ENCODE results near the gene NFKB1.
"Not testable (repeated sequence)": the region's sequence is repeated elsewhere in the genome, so short reads cannot be mapped to it uniquely, and the experiment has no call there.

NFKB1 gene, protein sequence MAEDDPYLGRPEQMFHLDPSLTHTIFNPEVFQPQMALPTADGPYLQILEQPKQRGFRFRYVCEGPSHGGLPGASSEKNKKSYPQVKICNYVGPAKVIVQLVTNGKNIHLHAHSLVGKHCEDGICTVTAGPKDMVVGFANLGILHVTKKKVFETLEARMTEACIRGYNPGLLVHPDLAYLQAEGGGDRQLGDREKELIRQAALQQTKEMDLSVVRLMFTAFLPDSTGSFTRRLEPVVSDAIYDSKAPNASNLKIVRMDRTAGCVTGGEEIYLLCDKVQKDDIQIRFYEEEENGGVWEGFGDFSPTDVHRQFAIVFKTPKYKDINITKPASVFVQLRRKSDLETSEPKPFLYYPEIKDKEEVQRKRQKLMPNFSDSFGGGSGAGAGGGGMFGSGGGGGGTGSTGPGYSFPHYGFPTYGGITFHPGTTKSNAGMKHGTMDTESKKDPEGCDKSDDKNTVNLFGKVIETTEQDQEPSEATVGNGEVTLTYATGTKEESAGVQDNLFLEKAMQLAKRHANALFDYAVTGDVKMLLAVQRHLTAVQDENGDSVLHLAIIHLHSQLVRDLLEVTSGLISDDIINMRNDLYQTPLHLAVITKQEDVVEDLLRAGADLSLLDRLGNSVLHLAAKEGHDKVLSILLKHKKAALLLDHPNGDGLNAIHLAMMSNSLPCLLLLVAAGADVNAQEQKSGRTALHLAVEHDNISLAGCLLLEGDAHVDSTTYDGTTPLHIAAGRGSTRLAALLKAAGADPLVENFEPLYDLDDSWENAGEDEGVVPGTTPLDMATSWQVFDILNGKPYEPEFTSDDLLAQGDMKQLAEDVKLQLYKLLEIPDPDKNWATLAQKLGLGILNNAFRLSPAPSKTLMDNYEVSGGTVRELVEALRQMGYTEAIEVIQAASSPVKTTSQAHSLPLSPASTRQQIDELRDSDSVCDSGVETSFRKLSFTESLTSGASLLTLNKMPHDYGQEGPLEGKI

DNA sequence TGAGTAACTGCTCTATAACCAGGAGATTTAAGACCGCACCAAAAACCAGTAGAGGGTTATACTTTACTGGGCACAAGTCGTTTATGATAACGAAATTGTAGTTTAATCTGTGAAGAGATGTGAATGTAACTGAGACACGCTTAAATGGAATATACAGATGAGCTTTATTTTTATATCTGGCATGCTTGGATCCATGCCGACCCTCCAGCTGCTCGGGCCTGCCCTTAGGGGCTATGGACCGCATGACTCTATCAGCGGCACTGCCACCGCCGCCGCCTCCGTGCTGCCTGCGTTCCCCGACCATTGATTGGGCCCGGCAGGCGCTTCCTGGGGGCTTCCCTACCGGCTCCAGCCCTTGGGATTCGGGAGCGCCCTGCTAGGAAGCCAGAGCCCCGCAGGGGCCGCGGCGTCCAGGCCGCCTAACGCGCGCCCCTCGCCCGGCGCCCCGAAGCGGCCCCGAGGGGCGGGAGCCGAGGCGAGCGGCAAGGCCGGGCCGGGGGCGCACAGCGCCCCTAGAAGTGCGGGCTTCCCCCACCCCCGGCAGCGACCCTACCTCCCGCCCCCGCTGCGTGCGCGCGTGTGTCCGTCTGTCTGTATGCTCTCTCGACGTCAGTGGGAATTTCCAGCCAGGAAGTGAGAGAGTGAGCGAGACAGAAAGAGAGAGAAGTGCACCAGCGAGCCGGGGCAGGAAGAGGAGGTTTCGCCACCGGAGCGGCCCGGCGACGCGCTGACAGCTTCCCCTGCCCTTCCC is at the start of gene NFKB1:
TSS of gene NFKB1 (plus strand) at position 664 of the 751 bp plus-strand sequence. CDS start 24,160 bp downstream, outside the sequence.
- peak; percentile 89 to 90 for DNase-seq

DNA sequence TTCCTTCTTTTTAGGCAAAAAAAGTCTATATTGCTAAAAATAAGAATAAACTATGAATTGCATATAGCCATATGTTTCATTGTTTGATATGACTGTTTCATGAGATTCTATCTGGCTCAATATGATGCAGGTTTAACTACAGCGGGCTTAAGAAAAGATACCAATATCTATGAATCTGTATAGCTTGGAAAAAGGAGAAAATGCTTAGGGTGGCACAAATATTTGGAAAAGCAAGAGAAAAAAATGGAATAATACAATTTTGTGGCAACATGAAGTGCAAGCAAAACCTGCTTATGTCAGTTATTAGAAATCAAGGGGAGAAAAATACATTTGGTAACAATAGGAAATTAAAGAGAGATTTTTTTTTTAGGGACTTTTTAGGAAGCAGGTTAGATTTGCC is 48.3 kb upstream of the NFKB1 start:
- no peak for DNase-seq

DNA sequence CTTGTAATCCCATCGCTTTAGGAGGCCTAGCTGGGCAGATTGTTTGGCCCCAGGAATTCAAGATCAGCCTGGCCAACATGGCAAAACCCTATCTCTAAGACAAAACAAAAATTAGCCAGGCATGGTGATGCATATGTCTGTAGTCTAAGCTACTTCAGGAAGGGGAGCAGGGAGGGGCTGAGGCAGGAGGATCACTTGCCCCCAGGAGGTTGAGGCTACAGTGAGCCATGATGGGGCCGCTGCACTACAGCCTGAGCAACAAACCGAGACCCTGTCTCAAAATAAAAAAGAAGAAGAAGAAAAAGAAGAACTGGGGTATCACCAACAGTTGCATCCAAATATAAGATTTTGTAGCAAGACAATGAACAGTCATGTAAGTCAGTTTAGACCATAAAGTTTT is 47.3 kb upstream of the NFKB1 start:
- DNase-seq, result no peak

DNA sequence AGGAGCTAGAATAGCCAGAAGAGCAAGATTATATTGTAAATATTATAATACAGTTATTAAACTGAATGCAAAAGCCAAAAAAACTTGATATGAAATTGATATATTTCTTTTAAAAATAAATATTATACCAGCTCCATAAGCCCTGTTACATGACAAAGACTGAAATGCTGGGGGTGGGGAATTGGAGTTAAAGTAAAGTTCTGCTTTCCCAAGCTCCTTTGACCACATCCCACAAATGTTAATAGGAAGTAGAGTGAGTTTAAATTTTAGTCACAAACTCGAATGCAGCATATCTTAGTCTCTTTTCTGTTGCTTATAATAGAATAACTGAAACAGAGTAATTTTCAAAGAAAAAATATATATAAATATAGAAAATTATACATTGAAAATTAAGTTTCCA is 46.9 kb upstream of the NFKB1 start:
- no peak for DNase-seq

DNA sequence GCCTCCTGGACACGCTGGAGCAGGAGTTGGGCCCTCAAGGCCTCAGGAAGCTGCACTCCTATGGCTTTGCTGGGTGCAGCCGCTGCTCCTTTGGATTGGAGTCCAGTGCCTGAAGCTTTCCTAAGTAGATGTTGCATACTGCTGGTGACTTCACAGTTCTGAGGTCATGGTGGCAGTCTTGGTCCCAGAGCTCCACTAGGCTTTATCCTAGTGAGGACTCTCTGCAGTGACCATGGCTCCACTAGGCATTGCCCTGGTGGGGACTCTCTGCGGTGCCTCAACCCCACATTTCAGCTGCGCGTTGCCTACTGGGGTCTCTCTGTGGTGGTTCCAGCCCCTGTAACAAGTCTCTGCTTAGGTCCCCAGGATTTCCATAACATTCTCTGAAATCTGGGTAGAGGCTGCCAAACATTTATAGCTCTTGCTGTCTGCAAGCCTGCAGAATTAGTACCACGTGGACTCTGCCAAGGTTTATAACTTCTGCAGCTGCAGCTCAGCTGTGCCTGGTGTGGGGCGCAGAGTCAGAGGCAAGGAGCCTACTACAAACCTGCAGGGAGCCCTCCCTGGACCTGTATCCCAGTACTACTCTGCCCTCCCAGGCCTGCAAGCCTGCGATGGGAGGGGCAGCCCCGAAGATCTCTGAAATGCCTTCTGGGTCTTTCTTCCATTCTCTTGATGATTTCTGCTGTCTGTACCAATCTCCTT is 46.0 kb upstream of the NFKB1 start:
- no peak for DNase-seq

DNA sequence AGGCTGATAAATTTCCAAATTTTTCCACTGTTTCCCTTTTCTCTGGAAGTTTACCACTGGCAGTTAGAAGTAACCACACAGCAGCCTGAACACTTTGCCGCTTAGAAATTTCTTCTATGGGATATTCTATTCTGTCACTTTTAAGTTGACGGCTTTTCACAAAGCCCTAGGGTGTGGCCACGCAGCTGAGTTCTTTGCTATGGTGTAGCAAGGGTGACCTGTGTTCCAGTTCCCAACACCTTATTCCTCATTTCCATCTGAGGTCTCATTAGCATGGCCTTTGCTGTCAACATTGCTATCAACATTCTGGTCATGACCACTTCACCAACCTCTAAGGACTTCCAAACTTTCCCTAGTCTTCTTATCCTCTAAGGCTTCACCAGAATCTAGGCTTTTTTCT is 45.4 kb upstream of the NFKB1 start:
- DNase-seq, result no peak

DNA sequence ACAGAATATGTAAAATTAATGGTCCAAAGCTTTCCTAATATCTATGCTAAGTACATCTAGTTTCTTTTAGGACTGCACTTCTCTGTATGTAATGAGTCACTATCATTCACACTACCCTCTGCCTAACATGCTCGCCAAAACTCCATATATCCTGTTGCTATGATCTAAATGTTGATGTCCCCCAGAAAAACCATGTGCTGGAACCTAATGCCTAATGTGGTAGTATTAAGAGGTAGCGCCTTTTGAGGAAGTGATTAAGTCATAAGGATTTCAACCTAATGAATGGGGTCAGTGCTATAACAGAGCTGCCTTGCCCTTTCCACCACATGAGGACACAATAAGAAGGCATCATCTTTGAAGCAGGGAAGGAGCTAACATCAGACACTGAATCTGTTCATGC is 34.9 kb upstream of the NFKB1 start:
- no peak for DNase-seq

DNA sequence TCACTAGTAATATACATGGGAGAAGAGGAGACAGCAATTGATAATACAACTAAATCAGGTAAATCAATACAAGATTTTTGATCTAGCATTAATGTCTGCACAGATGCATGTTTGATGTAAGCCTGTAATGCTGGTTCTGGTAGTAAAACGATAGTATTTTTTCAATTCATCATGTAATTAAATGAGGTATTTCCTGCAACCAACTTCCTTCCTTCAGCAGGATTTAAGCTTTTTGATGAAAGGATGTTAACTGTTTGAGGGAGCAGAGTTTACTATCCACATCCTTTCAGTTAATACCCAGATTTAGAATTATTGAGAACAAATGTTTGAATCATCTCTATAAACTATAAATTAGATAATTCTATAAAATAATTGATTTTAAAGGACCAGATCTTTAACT is 31.4 kb upstream of the NFKB1 start:
- no peak for DNase-seq

DNA sequence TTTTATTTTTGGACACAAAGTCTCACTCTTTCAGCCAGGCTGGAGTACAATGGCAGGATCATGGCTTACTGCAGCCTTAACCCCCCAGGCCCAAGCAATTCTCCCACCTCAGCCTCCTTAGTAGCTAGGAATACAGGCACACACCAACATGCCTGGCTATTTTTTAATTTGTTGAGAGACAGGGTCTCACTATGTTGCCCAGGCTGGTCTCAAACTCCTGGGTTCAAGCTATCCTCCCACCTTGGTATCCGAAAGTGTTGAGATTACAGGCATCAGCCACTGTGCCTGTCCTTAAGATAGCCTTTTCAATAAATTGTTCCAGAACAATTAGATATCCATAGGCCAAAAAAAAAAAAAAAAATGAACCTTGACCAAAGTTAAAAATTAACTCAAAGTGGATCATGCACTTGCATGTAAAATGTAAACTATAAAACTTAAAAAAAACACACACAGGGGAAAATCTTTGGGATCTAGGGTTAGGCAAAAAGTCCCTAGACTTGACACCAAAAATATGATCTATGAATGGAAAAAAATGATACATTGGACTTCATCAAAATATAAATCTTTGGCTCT is 28.6 kb upstream of the NFKB1 start:
- DNase-seq, result no peak

DNA sequence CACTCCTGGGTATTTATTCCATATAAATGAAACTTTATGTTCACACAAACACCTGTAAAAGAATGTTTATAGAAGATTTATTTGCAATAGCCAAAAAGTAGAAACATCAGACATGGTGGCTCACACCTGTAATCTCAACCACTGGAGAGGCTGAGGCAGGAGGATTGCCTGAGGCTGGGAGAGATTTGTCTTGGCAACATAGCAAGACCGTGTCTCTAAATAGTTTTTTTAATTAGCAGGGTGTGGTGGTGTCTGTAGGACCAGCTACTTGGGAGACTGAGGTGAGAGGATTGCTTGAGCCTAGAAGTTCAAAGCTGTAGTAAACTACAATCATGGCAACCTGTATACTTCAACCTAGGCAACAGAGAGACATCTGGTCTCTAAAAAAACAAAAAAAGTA is 27.7 kb upstream of the NFKB1 start:
- DNase-seq, result no peak

DNA sequence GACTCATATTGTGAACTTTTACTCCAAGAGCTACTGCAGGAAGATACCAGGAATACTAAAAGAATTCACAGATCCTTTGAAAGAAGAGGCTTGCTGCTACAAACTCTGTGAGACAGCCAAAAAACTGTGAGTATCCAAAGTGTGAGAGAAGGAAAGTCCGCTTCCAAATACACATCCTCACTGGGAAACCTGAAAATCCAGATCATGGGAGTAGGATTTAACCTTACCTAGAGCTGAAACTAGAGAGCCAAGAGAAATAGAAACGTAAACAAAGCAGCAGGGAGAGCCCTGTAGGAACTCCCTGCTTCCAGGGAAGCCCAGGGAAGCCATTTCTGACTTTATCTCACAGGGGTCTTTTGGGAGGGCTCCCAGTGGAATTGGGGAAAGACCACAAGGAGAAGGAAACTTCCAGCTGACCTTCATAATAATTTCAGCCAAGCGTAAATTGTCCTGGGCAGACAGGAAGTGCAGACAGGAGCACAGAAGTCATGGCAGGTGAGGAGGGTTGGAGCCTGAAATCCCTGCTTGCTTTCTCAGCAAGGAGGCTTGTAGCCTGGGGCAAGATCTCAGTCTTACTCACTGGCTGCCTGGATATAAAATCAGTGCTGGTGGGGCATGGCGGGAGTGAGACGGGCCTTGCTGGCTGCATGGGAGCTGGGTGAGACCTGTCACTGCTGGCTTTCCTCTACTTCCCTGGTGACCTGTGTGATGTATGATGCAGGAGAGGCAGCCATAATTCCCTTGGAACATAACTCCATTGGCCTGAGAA is 26.2 kb upstream of the NFKB1 start:
- DNase-seq, result no peak

DNA sequence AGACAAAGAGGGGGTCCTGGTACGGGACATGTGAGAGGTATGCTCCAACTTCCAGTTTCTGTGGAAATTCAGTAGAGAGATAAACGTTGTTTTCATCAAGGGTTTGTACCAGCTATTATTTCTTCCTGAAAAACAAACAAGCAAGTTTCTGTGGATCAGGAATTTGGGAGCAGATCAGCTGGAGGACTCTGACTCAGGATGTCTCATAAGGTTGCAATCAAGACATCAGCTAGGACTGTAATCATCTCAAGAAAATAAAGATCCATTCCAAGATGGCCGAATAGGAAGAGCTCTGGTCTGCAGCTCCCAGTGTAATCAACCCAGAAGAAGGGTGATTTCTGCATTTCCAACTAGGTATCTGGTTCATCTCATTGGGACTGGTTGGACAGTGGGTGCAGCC is 23.5 kb upstream of the NFKB1 start:
- no peak for DNase-seq

DNA sequence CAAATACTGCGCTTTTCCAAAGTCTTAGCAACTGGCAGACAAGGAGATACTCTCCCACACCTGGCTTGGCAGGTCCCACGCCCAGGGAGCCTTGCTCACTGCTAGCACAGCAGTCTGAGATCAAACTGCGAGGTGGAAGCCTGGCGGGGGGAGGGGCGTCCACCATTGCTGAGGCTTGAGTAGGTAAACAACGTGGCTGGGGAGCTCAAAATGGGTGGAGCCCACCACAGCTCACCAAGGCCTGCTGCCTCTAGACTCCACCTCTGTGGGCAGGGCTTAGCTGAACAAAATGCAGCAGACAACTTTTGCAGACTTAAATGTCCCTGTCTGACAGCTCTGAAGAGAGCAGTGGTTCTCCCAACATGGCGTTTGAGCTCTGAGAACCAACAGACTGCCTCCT is 23.0 kb upstream of the NFKB1 start:
- DNase-seq, result no peak

DNA sequence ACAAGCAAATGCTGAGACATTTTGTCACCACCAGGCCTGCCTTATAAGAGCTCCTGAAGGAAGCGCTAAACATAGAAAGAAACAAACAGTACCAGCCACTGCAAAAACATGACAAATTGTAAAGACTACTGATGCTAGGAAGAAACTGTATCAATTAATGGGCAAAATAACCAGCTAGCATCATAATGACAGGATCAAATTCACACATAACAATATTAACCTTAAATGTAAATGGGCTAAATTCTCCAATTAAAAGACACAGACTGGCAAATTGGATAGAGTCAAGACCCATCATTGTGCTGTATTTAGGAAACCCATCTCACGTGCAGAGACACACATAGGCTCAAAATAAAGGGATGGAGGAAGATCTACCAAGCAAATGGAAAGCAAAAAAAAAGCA is 21.3 kb upstream of the NFKB1 start:
- DNase-seq, result not testable (repeated sequence)

DNA sequence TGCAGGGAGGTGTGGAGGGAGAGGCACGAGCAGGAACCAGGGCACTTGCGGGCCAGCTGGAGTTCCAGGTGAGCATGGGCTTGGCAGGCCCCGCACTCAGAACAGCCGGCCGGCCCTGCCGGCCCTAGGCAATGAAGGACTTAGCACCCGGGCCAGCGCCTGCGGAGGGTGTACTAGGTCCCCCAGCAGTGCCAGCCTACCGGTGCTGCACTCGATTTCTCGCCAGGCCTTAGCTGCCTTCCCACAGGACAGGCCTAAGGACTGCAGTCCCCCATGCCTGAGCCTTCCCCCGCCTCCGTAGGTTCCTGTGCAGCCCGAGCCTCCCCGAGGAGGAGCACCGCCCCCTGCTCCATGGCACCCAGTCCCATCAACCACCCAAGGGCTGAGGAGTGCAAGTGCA is 18.0 kb upstream of the NFKB1 start:
- DNase-seq, result no peak

DNA sequence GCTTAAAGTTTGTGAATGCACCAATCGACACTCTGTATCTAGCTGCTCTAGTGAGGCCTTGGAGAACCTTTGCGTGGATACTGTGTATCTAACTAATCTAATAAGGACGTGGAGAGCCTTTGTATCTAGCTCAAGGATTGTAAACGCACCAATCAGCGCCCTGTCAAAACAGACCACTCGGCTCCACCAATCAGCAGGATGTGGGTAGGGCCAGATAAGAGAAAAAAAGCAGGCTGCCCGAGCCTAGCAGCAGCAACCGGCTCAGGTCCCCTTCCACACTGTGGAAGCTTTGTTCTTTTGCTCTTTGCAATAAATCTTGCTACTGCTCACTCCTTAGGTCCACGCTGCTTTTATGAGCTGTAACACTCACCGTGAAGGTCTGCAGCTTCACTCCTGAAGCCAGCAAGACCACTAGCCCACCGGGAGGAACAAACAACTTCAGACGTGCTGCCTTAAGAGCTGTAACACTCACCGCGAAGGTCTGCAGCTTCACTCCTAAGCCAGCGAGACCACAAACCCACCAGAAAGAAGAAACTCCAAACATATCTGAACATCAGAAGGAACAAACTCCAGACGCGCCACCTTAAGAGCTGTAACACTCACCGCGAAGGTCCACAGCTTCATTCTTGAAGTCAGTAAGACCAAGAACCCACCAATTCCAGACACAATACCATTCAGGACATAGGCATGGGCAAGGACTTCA is 17.0 kb upstream of the NFKB1 start:
- DNase-seq, result not testable (repeated sequence)

DNA sequence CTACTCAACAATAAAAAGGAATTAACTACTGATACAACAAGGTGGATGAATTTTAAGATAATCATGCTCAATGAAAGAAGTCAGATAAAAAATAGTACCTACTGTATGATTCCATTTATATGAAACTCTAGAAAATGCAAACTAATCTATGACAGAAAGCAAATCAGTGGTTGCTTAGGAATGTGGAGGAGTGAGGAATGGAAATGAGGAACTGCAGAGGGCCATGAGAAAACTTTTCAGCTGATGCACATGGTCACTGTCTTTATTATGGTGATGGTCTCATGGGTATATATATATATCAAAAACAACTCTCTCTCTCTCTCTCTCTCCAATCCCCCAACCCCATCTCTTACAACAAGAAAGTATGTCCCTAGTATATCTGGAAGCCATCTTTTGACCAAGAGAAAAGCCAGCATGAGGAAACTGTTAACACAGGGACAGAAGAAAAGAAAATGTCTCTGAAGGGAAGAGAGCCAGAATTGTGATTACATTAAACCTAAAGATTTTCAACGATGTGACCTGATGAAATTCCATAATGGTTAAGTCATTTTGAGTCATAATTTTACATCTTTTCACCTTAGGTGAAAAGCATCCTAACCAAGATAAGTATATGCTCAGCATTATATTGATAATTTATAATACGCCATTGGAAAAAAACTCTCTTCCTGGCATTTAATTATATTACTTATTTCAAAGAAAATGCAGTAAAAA is 8.5 kb upstream of the NFKB1 start:
- DNase-seq, result no peak

DNA sequence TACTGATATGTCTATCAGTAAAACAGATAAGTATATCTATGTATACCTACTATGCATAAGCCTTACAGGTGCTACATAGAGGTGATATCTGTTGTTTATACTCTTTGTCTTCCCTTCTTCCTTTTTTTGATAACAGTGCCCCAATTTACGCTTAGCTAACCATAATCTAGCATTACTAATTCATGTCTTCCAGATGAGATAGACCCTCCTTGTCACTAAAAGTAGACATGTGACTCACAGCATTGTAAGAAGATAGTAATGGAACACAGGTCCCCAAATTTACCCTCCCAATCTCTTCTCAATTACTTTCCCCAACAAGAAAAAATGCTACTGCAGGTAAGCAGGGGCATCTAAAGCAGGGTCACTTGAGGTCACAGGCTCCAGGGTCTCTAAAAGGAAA is 7.9 kb upstream of the NFKB1 start:
- DNase-seq, result no peak

DNA sequence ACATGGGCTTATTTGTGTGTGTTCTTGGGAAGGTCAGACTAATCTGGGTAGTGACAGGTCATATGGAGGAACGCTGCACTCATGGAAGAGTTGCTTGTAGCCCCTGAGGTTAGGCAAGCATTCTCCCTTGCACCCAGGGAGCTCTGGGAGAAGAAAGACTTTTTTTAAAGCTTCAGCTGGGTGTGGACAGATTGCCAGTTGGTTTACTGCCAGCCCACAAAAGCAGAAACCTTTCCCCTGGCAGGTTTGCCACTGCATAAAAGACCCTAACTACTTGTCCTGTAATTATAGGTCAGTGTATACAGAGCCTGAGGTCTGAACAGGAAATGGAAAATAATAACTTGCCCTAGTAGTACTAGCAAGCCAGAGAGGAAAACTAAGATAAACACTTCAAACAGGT is 7.4 kb upstream of the NFKB1 start:
- DNase-seq, result no peak

DNA sequence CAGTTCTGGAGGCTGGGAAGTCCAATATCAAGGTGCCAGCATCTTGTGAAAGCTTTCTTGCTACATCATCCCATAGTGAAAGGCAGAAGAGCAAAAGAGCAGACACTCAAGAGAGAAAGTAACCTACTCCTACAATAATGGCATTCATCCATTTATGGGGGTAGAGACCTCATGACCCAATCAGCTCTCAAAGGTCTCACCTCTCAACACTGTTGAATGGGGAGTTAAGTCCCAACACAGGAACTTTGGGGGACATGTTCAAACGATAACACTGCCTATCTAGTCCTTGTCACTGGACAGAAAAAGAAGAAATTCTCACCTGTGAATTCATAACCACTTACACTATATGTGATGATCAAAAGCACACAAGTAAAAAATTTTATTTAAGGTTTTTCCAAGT is 6.6 kb upstream of the NFKB1 start:
- DNase-seq, result no peak
